CD4-positive, alpha-beta T cell (primary cell): ENCODE data around the gene CTAGE1. TPM values are rescaled to one million over a fixed set of nuclear protein-coding genes. Genes with fewer than 3 reads are reported as not detected.

Source experiments
- ATAC-seq: fragments of 200-7000 bp; cut with Tn5 transposase; one replicate; pipeline ENCODE4 v1.10.0; 2022; ENCODE audit warnings: mild to moderate bottlenecking; ENCODE audit not compliant: poor library complexity
- CTCF ChIA-PET: fragments of 350-600 bp; sonication (Branson Sonifier 250); formaldehyde crosslinking; loops from one replicate; lab custom pipeline; 2021; ENCODE audit warnings: antibody characterized with exemption, inconsistent platforms; lab: Charles Lee
- POLR2A ChIA-PET: fragments of 350-600 bp; sonication (Branson Sonifier 250); formaldehyde crosslinking; loops from one replicate; lab custom pipeline; 2021; ENCODE audit warnings: antibody characterized with exemption, inconsistent platforms; lab: Charles Lee
- DNase-seq, 14 experiments: peaks; one replicate each; pipeline ENCODE4 v3.0.0-alpha.2; 2013 to 2020; ENCODE audit warnings: mixed read lengths in 2 of 14
- H3K27ac ChIP-seq, 2 donors: one replicate each; pipeline versions ENCODE4 v1.5.1 to v1.7.0; 2013; ENCODE audit warnings: low read length in 2 of 2, low read depth in 1 of 2, mild to moderate bottlenecking in 1 of 2
- H3K27me3 ChIP-seq, 2 experiments: 1 replicate in 1 of 2; 2 replicates in 1 of 2; pipeline versions ENCODE4 v1.6.1 to v1.7.0; 2013; ENCODE audit warnings: low read length in 2 of 2, control low read depth in 1 of 2, mild to moderate bottlenecking in 1 of 2, moderate library complexity in 1 of 2; ENCODE audit not compliant: insufficient read depth in 2 of 2, control insufficient read depth in 1 of 2
- H3K36me3 ChIP-seq: one replicate; pipeline ENCODE4 v1.6.1; 2013; ENCODE audit warnings: low read length, control low read depth; ENCODE audit not compliant: insufficient read depth
- H3K4me1 ChIP-seq: one replicate; pipeline ENCODE4 v1.6.1; 2013; ENCODE audit warnings: low read length, control low read depth; ENCODE audit not compliant: insufficient read depth
- H3K4me3 ChIP-seq: one replicate; pipeline ENCODE4 v1.5.1; 2013; ENCODE audit warnings: mild to moderate bottlenecking, low read length, moderate library complexity
- H3K9me3 ChIP-seq, 2 experiments: 1 replicate in 1 of 2; 2 replicates in 1 of 2; pipeline versions ENCODE4 v1.6.1 to v1.7.0; 2013; ENCODE audit warnings: low read length in 2 of 2, mild to moderate bottlenecking in 2 of 2, control low read depth in 1 of 2, moderate library complexity in 1 of 2; ENCODE audit not compliant: control insufficient read depth in 1 of 2, insufficient read depth in 1 of 2
- H3K27ac Mint-ChIP-seq: one replicate; pipeline ENCODE4 v1.8.0; 2020; ENCODE audit warnings: mixed read lengths
- H3K27me3 Mint-ChIP-seq: one replicate; pipeline ENCODE4 v1.8.0; 2021; ENCODE audit warnings: mixed read lengths
- H3K36me3 Mint-ChIP-seq: one replicate; pipeline ENCODE4 v1.8.0; 2021; ENCODE audit warnings: low read depth, mixed read lengths
- H3K4me1 Mint-ChIP-seq: one replicate; pipeline ENCODE4 v1.8.0; 2021; ENCODE audit warnings: low read depth, mixed read lengths
- H3K4me3 Mint-ChIP-seq: one replicate; pipeline ENCODE4 v1.8.0; 2020; ENCODE audit warnings: mild to moderate bottlenecking, mixed read lengths
- H3K9me3 Mint-ChIP-seq: one replicate; pipeline ENCODE4 v1.8.0; 2020; ENCODE audit warnings: mixed read lengths
- CTCF ChIP-seq: fragments of 200-600 bp; IDR thresholded peaks from one replicate; pipeline ENCODE4 v1.8.0; 2022; ENCODE audit warnings: antibody characterized with exemption, mild to moderate bottlenecking
- intact Hi-C, 2 experiments: fragments of 100-400 bp; cut with DNase I in 1 of 2; cut with micrococcal nuclease in 1 of 2; formaldehyde crosslinking; loops; one replicate each; pipeline versions ENCODE4 v1.15.1 to v1.9.0; 2023 to 2025; cut with DNase I, micrococcal nuclease
- total RNA-seq, 174 experiments: library from RNA in 2 of 174; stranded (reverse) in 2 of 174; gene quantifications; one replicate each; pipeline ENCODE4 v1.2.3 and lab custom pipeline; 2021 to 2026

Gene CTAGE1
- total RNA-seq, 2 experiments from 2014 or later: not detected

- intact Hi-C loops: no loop called here
- H3K36me3 ChIP-seq: no peaks in the 10 kb centered on the region
- H3K27ac ChIP-seq: no peak overlapping the region
- Mint-ChIP-seq H3K4me3 (no peak overlapping the region), H3K27me3 (no peaks in the 10 kb centered on the region), H3K9me3 (no peaks in the 10 kb centered on the region), H3K36me3 (no peaks in the 10 kb centered on the region), H3K27ac (no peak overlapping the region), H3K4me1 (no peaks in the 10 kb centered on the region)
- peaks cover 0 to 4% of the 10 kb centered on the region in 2 experiments for H3K9me3 ChIP-seq
- DNase-seq: no peak
- no peaks in the 10 kb centered on the region for H3K4me1 ChIP-seq
- no peak for TF ChIP-seq CTCF
- no peak for ATAC-seq
- no peak overlapping the region for H3K4me3 ChIP-seq
- ChIA-PET CTCF (no interaction called here), POLR2A (no interaction called here)
- H3K27me3 ChIP-seq: no peaks in the 10 kb centered on the region
Observed at GRCh38 chr18:22427822-22428549, 10.3 kb upstream of the CTAGE1 start.

- H3K27ac ChIP-seq: no peak overlapping the region
- H3K27me3 Mint-ChIP-seq: no peaks in the 10 kb centered on the region
- TF ChIP-seq CTCF: no peak
- H3K27ac Mint-ChIP-seq: no peak overlapping the region
- H3K9me3 Mint-ChIP-seq: no peaks in the 10 kb centered on the region
- POLR2A ChIA-PET: no interaction called here
- no peak overlapping the region for H3K4me3 ChIP-seq
- intact Hi-C loops: no loop called here
- DNase-seq (no peak), ATAC-seq (no peak)
- no peaks in the 10 kb centered on the region for H3K27me3 ChIP-seq
- H3K4me3 Mint-ChIP-seq: no peak overlapping the region
- H3K36me3 ChIP-seq: no peaks in the 10 kb centered on the region
- H3K36me3 Mint-ChIP-seq: no peaks in the 10 kb centered on the region
- CTCF ChIA-PET: interaction anchor here (0.7 kb wide), 1 partner anchor 32 kb away, joined by 3 read pairs; no protein-coding TSS in a partner anchor
- H3K9me3 ChIP-seq: no peaks in the 10 kb centered on the region
- H3K4me1 ChIP-seq: no peaks in the 10 kb centered on the region
- no peaks in the 10 kb centered on the region for H3K4me1 Mint-ChIP-seq
Observed at GRCh38 chr18:22424565-22424963, 6.8 kb upstream of the CTAGE1 start.

GRCh38 chr18:22423878-22424564 is 6.3 kb upstream of the CTAGE1 start:
- ATAC-seq (no peak), DNase-seq (no peak)
- H3K9me3 ChIP-seq: peaks cover 0 to 2% of the 10 kb centered on the region in 2 experiments
- no peaks in the 10 kb centered on the region for H3K9me3 Mint-ChIP-seq
- H3K4me3 Mint-ChIP-seq: no peak overlapping the region
- POLR2A ChIA-PET: no interaction called here
- H3K27me3 ChIP-seq: no peaks in the 10 kb centered on the region
- no peak overlapping the region for H3K27ac ChIP-seq
- no peak for TF ChIP-seq CTCF
- CTCF ChIA-PET: no interaction called here
- no peaks in the 10 kb centered on the region for H3K36me3 ChIP-seq
- no peaks in the 10 kb centered on the region for H3K27me3 Mint-ChIP-seq
- intact Hi-C loops: no loop called here
- no peaks in the 10 kb centered on the region for H3K36me3 Mint-ChIP-seq
- H3K4me1 ChIP-seq: no peaks in the 10 kb centered on the region
- H3K4me3 ChIP-seq: no peak overlapping the region
- H3K4me1 Mint-ChIP-seq: no peaks in the 10 kb centered on the region
- no peak overlapping the region for H3K27ac Mint-ChIP-seq
